T-helper 17 cell (primary cell): ENCODE results near the gene CDC45. TPM values are rescaled to one million over a fixed set of nuclear protein-coding genes. Genes with fewer than 3 reads are reported as not detected.
A peak's percentile ranks its signal among the peaks of the same experiment; 100 is the strongest.

Experiments used
- ATAC-seq: fragments of 150-1000 bp; cut with Tn5 transposase; 2 replicates; pipeline ENCODE4 v1.10.0; 2021; ENCODE audit warnings: mild to moderate bottlenecking, moderate library complexity
- DNase-seq, 3 donors: peaks; one replicate each; pipeline versions ENCODE4 v3.0.0 to v3.0.0-alpha.2; 2020 to 2021
- H3K9me3 ChIP-seq: one replicate; pipeline ENCODE4 v1.7.0; 2013; ENCODE audit warnings: low read length, mild to moderate bottlenecking; ENCODE audit not compliant: control insufficient read depth, poor library complexity, severe bottlenecking
- H3K27ac Mint-ChIP-seq: one replicate; pipeline ENCODE4 v1.8.0; 2022; ENCODE audit warnings: mild to moderate bottlenecking, moderate library complexity, mixed read lengths
- H3K27me3 Mint-ChIP-seq: one replicate; pipeline ENCODE4 v1.8.0; 2022; ENCODE audit warnings: mixed read lengths
- H3K36me3 Mint-ChIP-seq: one replicate; pipeline ENCODE4 v1.8.0; 2022; ENCODE audit warnings: low read depth, mixed read lengths
- H3K4me1 Mint-ChIP-seq: one replicate; pipeline ENCODE4 v1.8.0; 2022; ENCODE audit warnings: mild to moderate bottlenecking, mixed read lengths
- H3K4me3 Mint-ChIP-seq: one replicate; pipeline ENCODE4 v1.8.0; 2022; ENCODE audit warnings: mild to moderate bottlenecking, moderate library complexity, mixed read lengths
- total RNA-seq, 4 donors: library from RNA in 2 of 4; stranded (reverse) in 2 of 4; gene quantifications; one replicate each; pipeline ENCODE4 v1.2.3 and lab custom pipeline; 2022 to 2026

CDC45 gene
- total RNA-seq, 2 donors from 2014 or later, result 0.32 to 0.37 TPM

GRCh38 chr22:19550382-19550781 is 70.7 kb downstream of the CDC45 start:
- H3K4me3 Mint-ChIP-seq, result no peak overlapping the region
- ATAC-seq (no peak), DNase-seq (no peak)
- H3K27me3 Mint-ChIP-seq, result no peaks in the 10 kb centered on the region
- H3K36me3 Mint-ChIP-seq, result no peaks in the 10 kb centered on the region
- no peaks in the 10 kb centered on the region for H3K9me3 ChIP-seq
- H3K4me1 Mint-ChIP-seq, result no peaks in the 10 kb centered on the region
- no peak overlapping the region for H3K27ac Mint-ChIP-seq

GRCh38 chr22:19553201-19553600 is 73.5 kb downstream of the CDC45 start:
- ATAC-seq (no peak), DNase-seq (no peak)
- Mint-ChIP-seq H3K36me3 (no peaks in the 10 kb centered on the region), H3K27me3 (peaks cover 17% of the 10 kb centered on the region), H3K4me1 (no peaks in the 10 kb centered on the region), H3K27ac (no peak overlapping the region), H3K4me3 (no peak overlapping the region)
- no peaks in the 10 kb centered on the region for H3K9me3 ChIP-seq

- no peaks in the 10 kb centered on the region for H3K9me3 ChIP-seq
- no peaks in the 10 kb centered on the region for H3K4me1 Mint-ChIP-seq
- DNase-seq (no peak), ATAC-seq (no peak)
- H3K36me3 Mint-ChIP-seq, result no peaks in the 10 kb centered on the region
- no peak overlapping the region for H3K4me3 Mint-ChIP-seq
- H3K27ac Mint-ChIP-seq, result no peak overlapping the region
- H3K27me3 Mint-ChIP-seq, result peaks cover 17% of the 10 kb centered on the region
These were observed 75.2 kb downstream of the CDC45 start for GRCh38 chr22:19554834-19555404.

DNA sequence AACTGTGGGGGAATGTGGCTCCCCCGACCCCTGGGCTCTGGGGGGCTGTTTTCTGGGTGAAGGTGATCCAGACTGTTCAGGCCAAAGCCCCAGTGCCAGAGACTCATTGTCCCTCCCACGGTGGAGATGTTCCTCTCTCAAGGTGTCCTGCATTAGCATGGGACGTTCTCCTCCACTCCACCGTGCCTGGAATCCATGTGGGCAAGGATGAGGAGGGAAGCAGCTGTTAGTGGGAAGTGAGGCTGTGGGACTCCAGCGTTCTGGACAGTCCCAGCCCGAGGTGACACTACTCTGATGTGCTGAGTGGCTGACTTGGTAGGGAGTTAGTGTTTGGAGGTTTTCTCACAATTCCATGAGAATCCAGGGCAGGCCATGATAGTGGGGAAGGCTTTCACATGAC is 75.9 kb downstream of the CDC45 start:
- H3K4me3 Mint-ChIP-seq, result no peak overlapping the region
- no peaks in the 10 kb centered on the region for H3K36me3 Mint-ChIP-seq

DNA sequence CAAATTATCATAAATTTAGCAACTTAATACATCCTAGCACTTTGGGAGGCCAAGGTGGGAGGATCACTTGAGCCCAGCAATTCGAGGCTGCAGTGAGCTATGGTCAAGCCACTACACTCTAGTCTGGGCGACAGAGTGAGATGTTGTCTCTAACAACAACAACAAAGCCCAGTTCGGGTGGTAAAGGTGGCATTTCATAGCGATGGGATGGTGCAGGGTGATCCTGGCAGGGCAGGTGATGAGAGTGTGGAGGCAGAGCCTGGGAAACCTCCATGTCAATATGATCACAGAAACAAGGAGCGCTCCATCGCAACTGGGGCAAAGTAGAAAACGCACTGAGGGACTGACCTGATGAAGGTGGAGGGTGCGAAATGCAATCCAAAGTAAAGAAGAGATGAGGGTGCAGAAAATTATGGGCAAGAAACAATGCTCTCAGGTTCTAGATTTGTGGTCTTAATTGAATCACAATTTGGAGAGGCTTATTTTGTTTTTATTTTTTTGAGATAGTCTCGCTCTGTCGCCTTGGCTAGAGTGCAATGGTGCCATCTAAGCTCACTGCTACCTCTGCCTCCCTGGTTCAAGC is 77.3 kb downstream of the CDC45 start:
- ATAC-seq, result no peak
- no peaks in the 10 kb centered on the region for H3K9me3 ChIP-seq
- no peak overlapping the region for H3K4me3 Mint-ChIP-seq
- no peaks in the 10 kb centered on the region for H3K36me3 Mint-ChIP-seq
- no peak for DNase-seq
- H3K27me3 Mint-ChIP-seq, result peaks cover 17% of the 10 kb centered on the region
- H3K4me1 Mint-ChIP-seq, result no peaks in the 10 kb centered on the region
- no peak overlapping the region for H3K27ac Mint-ChIP-seq

More for the DNA sequence above, 75.9 kb downstream of the CDC45 start:
- DNase-seq, result no peak
- Mint-ChIP-seq H3K27ac (no peak overlapping the region), H3K27me3 (peaks cover 17% of the 10 kb centered on the region), H3K4me1 (no peaks in the 10 kb centered on the region)
- no peaks in the 10 kb centered on the region for H3K9me3 ChIP-seq
- no peak for ATAC-seq

DNA sequence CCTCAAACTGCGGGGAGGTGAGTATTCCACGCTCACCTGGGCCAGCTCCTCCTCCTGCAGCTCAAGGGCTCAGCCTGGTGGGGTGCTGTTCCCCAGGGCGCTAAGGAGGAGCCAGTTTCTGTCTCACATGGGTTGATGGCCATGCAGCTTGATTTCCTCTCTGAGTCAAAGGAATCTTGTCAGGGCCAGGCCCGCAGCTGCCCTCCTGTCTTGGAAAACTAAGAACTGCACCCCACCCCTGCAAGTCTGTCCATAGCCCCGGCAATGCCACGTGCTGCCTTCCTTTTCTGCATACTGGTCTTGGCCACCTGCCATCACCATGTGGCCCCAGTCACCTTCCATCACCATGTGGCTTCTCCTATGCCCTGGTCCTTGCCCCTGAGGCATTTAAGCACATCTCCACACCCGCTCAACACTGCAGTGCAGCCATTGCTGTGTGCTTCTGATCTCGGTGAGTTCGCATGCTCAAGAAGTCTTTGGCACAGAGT is 79.6 kb downstream of the CDC45 start:
- no peaks in the 10 kb centered on the region for H3K9me3 ChIP-seq
- Mint-ChIP-seq H3K36me3 (no peaks in the 10 kb centered on the region), H3K27me3 (peaks cover 17% of the 10 kb centered on the region), H3K4me1 (no peaks in the 10 kb centered on the region), H3K27ac (no peak overlapping the region), H3K4me3 (no peak overlapping the region)
- ATAC-seq (no peak), DNase-seq (no peak)

DNA sequence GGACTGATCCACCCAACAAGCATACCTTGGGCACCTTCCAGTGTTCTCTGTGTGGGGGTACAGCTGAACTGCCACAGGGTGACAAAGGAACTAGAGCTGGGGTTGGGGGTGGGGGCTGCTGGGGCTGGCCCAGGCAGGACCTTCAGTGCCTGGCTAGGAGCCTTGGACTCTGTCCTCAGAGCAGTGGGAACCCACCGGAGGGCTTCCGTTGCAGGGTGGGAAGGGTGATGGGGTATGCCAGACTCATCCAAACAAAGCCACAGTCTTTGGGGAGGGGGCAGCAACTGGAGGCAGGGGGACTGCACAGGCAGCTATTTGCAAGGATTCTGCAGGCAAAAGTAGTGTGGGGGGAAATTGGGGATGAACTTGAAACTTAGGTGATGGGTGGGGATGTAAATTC is 80.2 kb downstream of the CDC45 start:
- H3K27ac Mint-ChIP-seq, result no peak overlapping the region
- DNase-seq, result no peak
- H3K36me3 Mint-ChIP-seq, result no peaks in the 10 kb centered on the region
- H3K4me1 Mint-ChIP-seq, result no peaks in the 10 kb centered on the region
- H3K27me3 Mint-ChIP-seq, result peaks cover 17% of the 10 kb centered on the region
- H3K4me3 Mint-ChIP-seq, result no peak overlapping the region
- ATAC-seq, result no peak
- no peaks in the 10 kb centered on the region for H3K9me3 ChIP-seq

- ATAC-seq, result no peak
- peaks cover 12% of the 10 kb centered on the region for H3K4me1 Mint-ChIP-seq
- no peak for DNase-seq
- H3K9me3 ChIP-seq, result no peaks in the 10 kb centered on the region
- peaks cover 4% of the 10 kb centered on the region for H3K36me3 Mint-ChIP-seq
- peaks cover 13% of the 10 kb centered on the region for H3K27me3 Mint-ChIP-seq
- H3K27ac Mint-ChIP-seq, result no peak overlapping the region
- H3K4me3 Mint-ChIP-seq, result no peak overlapping the region
These were observed 85.9 kb downstream of the CDC45 start for GRCh38 chr22:19565382-19566278.

- ATAC-seq (no peak), DNase-seq (no peak)
- peaks cover 14% of the 10 kb centered on the region for H3K4me1 Mint-ChIP-seq
- H3K27me3 Mint-ChIP-seq, result peaks cover 13% of the 10 kb centered on the region
- no peak overlapping the region for H3K27ac Mint-ChIP-seq
- no peaks in the 10 kb centered on the region for H3K9me3 ChIP-seq
- H3K36me3 Mint-ChIP-seq, result peaks cover 4% of the 10 kb centered on the region
- no peak overlapping the region for H3K4me3 Mint-ChIP-seq
These were observed 86.8 kb downstream of the CDC45 start for GRCh38 chr22:19566279-19567156.

DNA sequence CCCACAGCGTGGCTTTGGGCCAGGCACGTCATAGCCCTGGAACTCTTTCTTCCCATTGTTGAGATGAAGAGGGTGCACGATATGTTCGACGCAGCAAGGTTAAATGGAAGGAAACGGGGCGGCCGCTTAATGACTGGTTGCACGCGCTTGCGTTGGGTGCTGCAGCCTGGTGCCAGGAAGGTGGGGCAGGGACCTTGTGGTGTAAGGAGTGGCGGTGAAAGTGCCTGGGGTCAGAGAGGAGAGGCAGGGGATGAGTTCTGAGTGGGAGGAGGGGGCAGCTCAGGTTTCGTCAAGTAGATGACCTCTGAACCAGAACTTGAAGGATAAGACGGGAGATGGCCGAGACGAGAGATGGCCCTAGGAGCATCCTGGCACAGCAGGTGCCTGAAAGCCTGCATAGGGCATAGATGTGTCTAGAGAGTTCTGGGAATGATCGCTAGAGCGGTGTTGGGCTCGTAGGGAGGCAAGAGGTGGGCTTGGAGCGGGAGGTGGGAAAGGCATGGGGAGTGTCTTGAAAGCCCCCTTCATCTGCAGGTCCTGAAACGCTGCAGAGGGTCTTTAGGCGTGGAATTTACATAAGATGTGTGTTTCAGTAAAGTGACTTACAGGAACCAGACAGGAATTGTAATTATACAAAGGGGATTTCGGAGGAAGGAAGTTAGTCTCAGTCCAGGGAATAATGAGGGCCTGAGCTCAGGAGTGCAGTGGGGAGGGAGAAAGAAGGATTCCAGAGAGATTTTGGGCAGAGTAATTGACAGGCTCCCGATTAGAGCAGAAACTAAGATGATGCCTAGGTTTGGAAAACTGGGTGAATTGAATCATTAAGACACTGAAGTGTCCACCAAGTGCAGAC is 87.7 kb downstream of the CDC45 start:
- H3K9me3 ChIP-seq, result no peaks in the 10 kb centered on the region
- Mint-ChIP-seq H3K4me1 (peaks cover 14% of the 10 kb centered on the region), H3K36me3 (peaks cover 4% of the 10 kb centered on the region), H3K27ac (no peak overlapping the region), H3K27me3 (peaks cover 13% of the 10 kb centered on the region), H3K4me3 (no peak overlapping the region)
- ATAC-seq (no peak), DNase-seq (no peak)

DNA sequence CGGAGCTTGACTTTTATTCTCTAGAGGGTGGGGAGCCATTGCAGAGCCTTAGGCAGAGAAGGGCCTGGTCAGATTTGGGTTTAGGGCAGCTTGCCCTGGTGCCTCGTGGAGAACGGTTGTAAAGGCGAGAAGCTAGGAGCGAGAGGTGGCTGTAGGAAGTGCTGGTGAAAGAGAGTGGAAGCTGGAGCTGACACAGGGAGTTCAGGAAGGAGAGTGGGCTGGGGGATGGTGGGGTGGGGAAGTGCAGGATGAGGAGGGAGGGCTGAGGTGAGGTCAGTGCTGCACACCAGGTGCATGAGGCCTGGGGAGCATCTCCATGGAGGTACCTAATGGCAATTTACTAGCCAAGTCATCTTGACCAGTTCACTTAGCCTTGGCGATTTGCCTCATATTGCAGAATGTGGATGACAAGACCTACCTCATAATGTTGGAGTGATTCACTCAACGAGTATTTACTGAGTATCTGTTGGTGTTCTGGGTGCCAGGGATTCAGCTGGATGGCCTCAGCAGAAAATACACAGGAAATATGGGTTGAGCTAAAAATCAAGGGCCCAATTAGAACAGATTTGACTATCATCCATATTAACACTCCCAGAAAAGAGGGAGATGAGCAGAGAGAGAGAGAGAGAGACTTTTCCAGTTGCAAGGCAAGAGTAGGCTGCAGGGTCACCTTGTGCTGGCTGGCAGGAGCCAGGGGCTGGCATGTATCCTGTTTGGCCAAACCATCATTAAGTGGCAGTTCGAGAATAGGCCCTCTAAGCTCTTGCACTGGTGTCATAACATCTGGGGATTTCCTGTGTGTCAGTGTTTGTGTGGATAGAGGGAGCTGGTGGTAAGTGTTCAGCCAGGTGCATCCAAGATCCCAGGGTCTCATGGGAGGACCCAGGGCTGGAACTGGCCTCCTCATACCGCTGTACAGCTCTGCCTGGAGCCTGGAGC is 88.9 kb downstream of the CDC45 start:
- ATAC-seq (no peak), DNase-seq (no peak)
- Mint-ChIP-seq H3K36me3 (peaks cover 4% of the 10 kb centered on the region), H3K27ac (peak overlapping the region; percentile 69), H3K4me1 (peaks cover 14% of the 10 kb centered on the region), H3K4me3 (peak overlapping the region; percentile 36), H3K27me3 (peaks cover 15% of the 10 kb centered on the region)
- H3K9me3 ChIP-seq, result no peaks in the 10 kb centered on the region
